ENCODE results near the gene TNFRSF1A.
A peak's percentile ranks its signal among the peaks of the same experiment; 100 is the strongest.
"Not testable (repeated sequence)": the region's sequence is repeated elsewhere in the genome, so short reads cannot be mapped to it uniquely, and the experiment has no call there.

TNFRSF1A gene

DNA sequence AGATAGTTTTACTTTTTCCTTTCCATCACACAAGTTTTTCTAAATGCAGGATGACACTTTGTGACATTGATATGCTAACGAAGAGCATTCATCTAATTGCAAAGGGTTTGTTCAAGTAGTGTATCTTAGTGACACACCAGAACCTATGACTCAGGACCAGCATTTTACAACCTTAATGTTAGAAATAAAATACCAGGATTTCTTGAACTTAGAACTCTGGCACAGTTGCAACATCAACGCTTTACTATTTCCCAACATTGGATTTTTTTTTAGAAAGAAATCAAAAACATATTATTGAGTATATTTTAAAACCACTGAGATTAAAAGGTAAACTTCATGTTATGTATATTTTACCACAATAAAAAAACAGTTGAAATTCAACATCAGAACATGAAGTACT is 49.3 kb downstream of the TNFRSF1A start:
- Histone ChIP-seq H3K27ac (no peak overlapping the region), H3K4me3 (no peak overlapping the region)

DNA sequence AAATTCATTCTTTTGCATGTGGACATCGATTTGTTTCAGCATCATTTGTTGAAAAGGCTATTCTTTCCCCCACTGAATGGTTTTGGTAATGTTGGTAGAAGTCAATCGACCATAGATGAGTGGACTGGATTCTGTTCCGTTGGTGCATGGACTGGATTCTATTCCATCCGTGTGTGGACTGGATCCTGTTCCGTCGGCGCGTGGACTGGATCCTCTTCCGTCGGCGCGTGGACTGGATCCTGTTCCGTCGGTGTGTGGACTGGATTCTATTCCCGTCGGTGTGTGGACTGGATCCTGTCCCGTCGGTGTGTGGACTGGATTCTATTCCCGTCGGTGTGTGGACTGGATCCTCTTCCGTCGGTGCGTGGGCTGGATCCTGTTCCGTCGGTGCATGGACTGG is 52.0 kb downstream of the TNFRSF1A start:
- H3K4me3 ChIP-seq, H3K27ac ChIP-seq: not testable (repeated sequence)

DNA sequence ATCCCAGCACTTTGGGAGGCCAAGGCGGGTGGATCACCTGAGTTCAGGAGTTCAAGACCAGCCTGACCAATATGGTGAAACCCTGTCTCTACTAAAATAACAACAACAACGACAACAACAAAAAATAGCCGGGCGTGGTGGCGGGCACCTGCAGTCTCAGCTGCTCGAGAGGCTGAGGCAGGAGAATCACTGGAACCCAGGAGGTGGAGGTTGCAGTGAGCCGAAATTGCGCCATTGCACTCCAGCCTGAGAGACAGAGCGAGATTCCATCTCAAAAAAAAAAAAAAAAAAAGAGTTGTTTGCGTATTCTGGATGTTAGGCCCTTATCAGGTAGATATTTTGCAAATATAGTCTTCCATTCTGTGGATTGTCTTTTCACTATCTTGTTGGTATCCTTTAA is 52.8 kb downstream of the TNFRSF1A start:
- H3K27ac ChIP-seq, H3K4me3 ChIP-seq: not testable (repeated sequence)

DNA sequence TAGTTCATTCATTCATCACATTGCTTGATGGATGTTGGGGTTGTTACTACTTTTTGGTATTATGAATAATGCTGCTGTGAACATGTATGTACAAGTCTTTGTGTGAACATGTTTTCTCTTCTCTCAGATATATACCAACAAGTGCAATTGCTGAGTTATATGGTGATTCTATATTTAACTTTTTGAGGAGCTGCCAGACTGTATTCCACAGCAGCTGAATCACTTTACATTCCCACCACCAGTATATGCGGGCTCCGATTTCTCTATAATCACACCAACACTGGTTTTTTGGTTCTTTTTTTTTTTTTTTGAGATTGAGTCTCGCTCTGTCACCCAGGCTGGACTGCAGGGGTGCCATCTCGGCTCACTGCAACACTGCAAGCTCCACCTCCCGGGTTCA is 53.6 kb downstream of the TNFRSF1A start:
- no peak overlapping the region for H3K27ac ChIP-seq
- no peak overlapping the region for H3K4me3 ChIP-seq

DNA sequence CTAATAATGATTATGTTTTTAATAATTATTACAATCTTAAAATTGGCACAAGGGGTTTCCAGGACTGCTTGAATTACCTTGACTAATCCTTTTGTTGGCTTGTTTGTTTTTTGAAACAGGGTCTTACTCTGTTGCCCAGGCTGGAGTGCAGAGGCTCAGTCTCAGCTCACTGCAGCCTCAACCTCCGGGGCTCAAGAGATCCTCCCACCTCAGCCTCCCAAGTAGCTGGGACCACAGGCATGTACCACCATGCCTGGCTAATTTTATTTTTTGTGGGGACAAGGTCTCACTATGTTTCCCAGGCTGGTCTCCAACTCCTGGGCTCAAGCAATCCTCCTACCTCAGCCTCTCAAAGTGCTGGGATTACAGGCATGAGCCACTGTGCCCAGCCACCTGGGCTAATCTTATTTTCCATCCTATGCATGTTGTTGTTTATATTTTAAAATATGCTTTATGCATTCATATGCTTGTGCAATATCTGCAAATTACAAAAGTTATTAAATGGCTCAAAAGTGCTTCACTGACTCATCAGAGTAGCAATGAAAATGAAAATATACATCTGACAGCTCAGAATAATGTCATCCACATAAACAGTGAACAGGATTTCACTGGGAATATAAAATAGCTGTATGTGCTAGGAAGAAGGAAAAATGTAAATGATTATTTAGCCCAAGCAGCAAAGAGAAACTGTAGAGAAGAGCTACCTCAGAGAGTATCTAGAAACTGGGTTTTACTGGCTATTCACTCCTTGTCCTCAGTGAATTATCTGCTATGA is 56.2 kb downstream of the TNFRSF1A start:
- no peak overlapping the region for H3K27ac ChIP-seq

DNA sequence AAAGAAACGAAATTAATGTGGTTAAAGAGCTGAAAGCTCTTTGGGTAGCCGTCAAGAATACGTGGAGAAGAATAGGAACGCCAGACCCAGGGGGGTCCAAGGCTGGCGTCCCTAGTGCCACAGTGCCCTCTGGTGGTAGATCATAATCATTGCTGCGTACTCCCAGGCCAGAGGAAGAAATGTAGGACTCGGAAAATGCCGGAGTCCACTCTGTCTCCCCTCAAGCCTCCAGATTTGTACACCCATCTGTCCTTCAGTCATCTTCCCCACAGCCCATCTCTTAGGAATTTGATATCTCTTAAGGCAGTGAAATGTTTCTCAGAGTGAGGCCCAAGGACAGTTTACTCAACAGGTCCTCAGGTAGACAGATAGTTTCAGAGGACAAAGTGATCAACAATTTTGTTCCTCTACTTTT is 56.8 kb downstream of the TNFRSF1A start:
- Histone ChIP-seq H3K27ac (no peak overlapping the region), H3K4me3 (no peak overlapping the region)

More for the DNA sequence above, 56.2 kb downstream of the TNFRSF1A start:
- H3K4me3 ChIP-seq, result no peak overlapping the region

DNA sequence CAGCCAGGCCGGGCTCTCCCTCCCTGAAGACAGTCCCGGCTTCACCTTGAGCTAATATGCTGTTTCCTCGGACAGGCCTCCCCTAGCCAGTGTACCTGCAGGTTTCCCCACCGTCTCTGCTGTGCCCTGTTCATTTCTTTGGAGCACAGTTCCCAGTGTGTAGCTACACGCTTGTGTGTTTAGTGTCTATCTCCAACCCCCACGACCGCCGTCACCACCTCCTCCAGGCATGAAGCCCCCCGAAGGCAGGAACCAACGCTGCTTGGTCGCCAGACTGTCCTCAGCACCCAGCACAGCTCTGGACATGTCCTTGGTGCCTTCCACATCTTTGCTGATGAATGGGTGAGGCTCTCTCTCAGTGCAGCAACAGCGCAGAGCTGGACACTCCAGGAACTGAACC is 57.6 kb downstream of the TNFRSF1A start:
- Histone ChIP-seq H3K27ac (no peak overlapping the region), H3K4me3 (no peak overlapping the region)

DNA sequence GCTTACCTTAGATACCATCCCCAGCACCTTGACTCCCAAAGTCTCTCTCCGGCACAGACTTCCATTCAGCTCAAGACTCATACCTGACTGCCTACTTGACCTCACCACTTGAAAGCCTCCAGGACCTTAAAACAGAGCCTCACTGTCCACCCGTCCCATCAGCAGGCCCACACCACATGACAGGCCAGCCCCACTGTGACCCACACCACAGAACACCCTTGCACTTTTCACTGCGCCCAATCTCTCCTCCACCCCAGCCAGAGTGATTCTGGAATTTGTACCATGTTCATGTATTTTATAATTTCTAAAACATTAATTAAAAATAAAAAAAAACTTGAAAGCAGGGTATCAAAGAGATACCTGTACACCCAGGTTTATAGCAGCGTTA is 59.4 kb downstream of the TNFRSF1A start:
- H3K4me3 ChIP-seq, result no peak overlapping the region
- no peak overlapping the region for H3K27ac ChIP-seq

DNA sequence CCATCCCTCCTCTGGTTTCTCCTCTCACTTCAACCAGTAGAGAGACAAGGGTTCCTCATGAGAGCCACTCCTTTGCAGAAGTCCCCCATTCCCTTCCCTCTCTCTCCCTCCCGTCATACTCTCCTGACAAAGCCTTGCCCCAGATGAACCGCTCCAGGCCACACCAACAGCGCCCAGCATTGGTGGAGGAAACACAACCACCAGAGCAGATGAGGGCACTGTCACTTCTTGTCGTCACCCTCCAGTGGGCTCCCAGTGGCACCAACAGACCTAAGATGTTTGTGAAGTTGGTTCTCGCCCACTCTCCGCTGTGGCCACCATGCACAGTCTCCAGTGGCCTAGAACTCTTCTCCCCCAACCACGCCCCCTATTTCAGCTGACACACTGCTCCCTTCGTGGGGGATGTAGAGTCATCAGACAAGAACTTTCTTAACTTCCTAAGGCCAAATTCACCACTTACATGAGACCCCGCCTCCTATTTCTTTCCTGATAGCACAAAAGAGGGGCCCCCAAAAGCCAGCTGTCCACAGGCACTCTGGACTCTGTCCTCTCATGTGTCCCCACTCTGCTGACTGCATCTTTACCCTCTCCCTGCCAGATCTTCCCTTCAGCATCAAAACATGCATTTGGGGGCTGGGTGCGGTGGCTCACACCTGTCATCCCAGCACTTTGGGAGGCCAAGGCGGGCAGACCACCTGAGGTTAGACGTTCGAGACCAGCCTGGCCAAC is 60.6 kb downstream of the TNFRSF1A start:
- H3K27ac ChIP-seq, result peak overlapping the region in 5 of 21 experiments; percentile 30 to 96 (median 49)
- no peak overlapping the region for H3K4me3 ChIP-seq

DNA sequence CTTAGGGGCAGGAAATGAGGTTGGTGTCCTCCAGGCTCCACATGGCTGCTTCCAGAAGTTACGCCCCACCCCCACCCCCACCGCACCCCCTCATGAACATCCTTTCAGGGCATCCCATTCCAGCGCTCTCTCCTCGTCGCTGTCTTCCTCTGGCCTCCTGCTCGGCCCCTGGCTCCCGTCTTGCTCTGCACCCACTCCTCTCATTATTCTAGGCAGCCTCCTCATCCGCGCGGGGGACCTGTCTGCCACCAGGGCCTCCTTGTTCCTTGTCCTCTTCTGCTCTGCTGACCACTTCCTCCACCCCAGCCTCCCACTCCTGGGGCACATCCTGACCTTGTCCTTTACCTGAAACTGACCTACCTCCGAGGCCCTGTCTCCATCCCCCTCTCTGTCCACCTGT is 61.2 kb downstream of the TNFRSF1A start:
- H3K4me3 ChIP-seq, result no peak overlapping the region
- peak overlapping the region in 15 of 21 experiments; percentile 14 to 96 (median 58) for H3K27ac ChIP-seq

DNA sequence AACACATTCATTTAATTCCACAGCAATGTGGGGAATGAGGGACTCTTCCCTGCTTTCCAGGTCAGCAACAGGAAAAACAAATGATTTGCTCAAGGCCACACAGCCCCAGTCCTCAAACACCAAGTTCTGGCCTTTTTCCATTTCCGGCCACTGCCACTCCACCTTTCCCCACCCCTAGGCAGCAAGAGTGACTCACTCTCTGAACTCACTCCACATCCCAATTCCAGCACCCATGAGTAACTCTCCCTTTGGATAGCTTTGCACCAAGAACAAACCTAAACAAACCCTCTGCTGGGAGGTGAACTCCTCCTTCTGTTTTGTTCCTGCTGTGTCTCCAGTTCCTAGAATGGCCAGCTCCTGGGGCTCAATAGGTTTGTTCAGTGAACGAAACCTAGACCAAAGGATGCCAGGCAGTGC is 61.8 kb downstream of the TNFRSF1A start:
- no peak overlapping the region for H3K4me3 ChIP-seq
- peak overlapping the region in 18 of 21 experiments; percentile 23 to 96 (median 60) for H3K27ac ChIP-seq

DNA sequence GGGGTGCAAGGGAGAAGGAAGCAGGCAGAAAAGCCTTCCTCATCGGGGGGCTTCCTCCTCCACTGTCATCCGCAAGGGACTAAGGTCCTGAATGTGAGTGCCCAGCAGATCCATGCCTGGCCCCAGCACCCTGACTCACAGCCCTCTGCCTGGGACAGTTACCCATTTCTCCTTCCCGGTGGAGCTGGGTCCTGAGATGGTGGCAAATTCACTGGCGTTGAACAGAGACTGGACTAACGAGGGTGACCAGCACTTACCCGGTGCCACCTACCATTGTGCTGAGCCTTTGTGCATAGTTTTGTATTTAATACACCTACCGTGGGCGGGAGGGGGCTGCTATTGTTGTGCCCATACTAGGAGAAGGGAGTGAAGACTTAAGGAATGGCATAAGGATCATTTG is 62.2 kb downstream of the TNFRSF1A start:
- peak overlapping the region in 17 of 21 experiments; percentile 36 to 96 (median 88) for H3K27ac ChIP-seq

DNA sequence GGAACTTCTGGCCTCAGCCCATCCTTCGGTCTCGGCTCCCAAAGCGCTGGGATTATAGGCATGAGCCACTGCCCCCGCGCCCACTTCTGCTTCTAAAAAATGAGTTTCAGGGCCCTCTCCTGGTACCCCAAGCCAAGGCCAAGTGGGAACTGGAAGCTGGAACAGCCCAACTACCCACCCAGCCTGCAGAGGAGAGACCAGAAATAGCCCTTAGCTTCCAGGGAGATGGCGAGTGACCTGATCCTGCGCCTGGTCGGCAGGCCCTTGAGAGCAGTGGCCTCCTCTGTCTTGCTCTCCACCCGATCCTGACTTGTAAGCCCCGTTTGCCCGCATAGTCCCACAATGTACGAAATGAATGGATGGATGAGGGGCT is 62.6 kb downstream of the TNFRSF1A start:
- Histone ChIP-seq H3K4me3 (peak overlapping the region in 1 of 7 experiments; percentile 52), H3K27ac (peak overlapping the region in 17 of 21 experiments; percentile 36 to 96 (median 88))

More for the DNA sequence above, 62.2 kb downstream of the TNFRSF1A start:
- no peak overlapping the region for H3K4me3 ChIP-seq
